GM12874 (cell line): ENCODE measurements around the gene SPATA1.

Source experiments
- TF ChIP-seq, protein P1 (sequence below): IDR thresholded peaks from 2 replicates; pipeline ENCODE4 v1.5.1; 2011; ENCODE audit warnings: low read depth, mild to moderate bottlenecking, control low read depth, low read length, moderate library complexity; ENCODE audit not compliant: insufficient read depth

SPATA1 gene

DNA sequence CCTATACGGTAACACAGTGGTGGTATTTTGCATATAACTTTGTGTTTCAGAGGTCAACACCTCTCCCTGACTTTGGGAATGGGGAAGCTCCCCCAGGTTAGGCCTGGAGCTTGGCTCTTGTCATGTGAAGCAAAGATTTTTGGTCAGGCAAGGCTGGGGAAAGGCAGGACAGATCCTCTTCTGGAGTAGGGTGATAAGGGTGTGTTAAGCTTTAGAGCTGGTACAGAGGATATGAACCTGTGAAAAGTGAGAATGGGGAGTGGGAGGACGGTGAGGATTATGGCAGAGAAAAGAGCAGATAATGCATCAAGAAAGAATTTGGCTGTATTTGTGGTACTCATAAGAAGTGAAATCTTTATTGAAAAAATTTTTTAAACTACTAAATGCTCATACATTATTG lies 24.9 kb upstream of the SPATA1 start:
- TF ChIP-seq, protein P1, sequence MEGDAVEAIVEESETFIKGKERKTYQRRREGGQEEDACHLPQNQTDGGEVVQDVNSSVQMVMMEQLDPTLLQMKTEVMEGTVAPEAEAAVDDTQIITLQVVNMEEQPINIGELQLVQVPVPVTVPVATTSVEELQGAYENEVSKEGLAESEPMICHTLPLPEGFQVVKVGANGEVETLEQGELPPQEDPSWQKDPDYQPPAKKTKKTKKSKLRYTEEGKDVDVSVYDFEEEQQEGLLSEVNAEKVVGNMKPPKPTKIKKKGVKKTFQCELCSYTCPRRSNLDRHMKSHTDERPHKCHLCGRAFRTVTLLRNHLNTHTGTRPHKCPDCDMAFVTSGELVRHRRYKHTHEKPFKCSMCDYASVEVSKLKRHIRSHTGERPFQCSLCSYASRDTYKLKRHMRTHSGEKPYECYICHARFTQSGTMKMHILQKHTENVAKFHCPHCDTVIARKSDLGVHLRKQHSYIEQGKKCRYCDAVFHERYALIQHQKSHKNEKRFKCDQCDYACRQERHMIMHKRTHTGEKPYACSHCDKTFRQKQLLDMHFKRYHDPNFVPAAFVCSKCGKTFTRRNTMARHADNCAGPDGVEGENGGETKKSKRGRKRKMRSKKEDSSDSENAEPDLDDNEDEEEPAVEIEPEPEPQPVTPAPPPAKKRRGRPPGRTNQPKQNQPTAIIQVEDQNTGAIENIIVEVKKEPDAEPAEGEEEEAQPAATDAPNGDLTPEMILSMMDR = no peak

DNA sequence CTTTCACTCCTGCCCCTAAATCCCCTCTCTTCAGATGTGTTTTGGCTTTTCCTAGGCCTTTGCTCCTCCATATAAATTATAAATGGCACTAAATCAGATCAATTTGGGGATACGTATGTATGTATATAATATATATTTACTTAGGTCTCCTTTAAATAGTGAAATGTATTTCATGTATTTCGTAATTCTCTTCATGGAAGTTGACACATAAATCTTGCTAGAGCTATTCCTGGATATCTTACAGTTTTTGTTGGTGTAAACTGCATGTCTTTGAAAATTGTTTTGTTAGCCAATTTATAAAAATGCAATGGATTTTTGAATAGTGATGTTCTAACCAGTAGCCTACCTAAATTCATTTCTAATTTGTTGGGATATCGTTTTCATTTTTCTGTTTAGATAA lies 18.1 kb upstream of the SPATA1 start:
- TF ChIP-seq, protein P1 = no peak

DNA sequence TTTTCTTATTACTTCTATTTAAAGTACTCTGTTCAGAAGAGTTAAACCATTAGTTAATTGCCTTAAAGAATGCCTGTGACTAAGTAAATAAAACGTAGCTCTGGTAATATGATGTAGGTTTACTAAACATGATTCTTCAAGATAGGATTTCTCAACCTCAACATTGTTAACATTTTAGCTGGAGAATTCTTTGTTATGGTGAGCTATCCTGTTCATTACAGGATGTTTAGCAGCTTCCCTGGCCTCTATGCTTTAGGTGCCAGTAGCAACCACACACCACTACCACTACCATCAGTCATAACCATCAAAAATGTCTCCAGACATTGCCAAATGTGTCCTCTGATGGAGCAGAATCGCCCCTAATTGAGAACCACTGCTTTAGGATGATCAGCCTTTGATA lies 16.4 kb upstream of the SPATA1 start:
- TF ChIP-seq, protein P1 = no peak

DNA sequence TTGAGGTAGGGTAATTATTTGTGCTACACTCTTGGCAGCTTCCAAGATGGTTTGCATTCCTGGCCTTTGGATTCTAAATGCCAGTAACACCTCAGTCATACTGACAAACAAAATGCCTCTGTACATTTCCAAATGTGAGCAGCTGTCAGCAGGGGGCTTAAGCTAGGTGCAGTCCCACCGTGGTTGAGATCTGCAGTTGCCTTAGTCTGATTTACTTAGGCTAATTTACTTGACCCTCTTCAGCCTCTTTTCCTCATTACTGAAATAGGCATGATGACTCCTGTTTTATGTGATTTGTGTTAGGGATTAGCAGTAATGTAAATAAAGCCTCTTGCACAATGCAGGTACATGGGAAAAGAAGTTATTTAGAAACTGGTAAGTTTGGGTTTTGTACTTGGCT lies 13.5 kb upstream of the SPATA1 start:
- TF ChIP-seq, protein P1 = no peak

DNA sequence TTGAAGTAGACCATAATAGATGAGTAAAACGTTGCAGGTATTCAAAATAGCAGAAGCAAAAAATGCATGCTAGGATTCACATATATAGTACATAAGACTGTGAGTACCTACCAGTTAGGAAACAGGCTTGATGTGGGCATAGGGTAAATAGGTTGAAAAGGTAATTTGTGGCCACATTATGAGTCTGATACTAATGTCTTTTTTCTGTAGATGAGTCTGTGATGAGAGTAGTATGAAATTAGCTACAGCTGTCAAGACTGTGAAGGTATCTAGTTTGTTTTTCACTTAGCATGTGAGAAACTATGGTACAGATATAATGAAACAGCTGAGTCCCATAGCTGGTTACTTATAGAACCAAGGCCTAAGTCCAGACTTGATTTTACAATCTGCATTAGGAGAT lies 12.4 kb upstream of the SPATA1 start:
- TF ChIP-seq, protein P1 = no peak

DNA sequence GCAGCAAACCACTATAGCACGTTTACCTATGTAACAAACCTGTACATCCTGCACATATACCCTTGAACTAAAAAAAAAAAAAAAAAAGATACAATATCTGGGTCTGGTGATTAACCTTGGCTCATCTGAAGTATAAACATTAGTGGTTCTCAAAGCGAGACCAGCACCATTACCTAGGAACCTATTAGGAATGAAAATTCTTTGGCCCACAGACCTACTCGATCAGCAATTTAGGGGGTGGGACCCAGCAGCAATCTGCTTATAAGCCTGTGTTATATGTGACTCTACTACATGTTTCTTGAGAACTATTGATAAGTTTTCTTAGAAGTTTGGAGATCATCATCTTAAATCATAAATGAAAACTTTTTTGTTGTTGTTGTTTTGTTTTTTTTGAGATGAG lies 9.7 kb upstream of the SPATA1 start:
- TF ChIP-seq, protein P1 = no peak

DNA sequence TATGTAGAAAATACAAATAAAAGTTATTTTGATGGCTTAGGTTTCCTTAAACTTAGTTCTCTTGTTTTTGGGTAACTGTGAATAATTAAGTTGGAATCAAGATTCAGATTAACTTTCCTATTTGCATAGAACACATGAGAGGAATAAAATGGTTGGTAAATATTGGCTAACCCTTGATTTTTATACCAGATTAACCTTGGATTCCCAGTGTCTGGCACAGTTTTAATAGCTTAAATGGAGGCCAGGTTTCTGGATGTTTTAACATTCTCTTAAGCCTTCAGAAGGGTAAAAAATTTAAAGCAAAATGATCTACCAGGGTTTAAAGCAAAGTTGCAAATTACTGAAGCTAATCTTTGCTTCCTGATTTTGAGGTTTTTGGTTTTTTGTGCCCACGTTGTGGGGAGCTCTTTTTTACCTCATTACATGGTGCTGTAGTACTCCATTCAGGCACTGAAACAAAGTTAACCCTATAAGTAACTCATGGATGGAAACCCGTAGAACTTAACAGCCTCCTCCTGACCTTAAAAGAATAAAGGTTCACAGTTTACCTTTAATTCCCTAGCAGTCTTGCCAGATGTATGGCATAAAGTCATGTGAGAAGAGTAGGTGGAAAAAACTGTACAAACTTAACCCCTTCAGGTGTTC lies 8.4 kb upstream of the SPATA1 start:
- TF ChIP-seq, protein P1 = no peak
